H9 (cell line): ENCODE results near the gene KCNAB1. TPM values are rescaled to one million over a fixed set of nuclear protein-coding genes. Genes with fewer than 3 reads are reported as not detected.
"Not testable (repeated sequence)": the region's sequence is repeated elsewhere in the genome, so short reads cannot be mapped to it uniquely, and the experiment has no call there.

Experiments used
- DNase-seq: peaks from one replicate; pipeline ENCODE4 v3.0.0-alpha.2; 2017
- H2AFZ ChIP-seq: one replicate; pipeline ENCODE4 v1.6.1; 2013; ENCODE audit warnings: mild to moderate bottlenecking, low read length, control low read depth, moderate library complexity
- H2AK5ac ChIP-seq: 2 replicates; pipeline ENCODE4 v1.6.1; 2013; ENCODE audit warnings: low read length, control low read depth, mixed read lengths; ENCODE audit not compliant: insufficient read length
- H2BK120ac ChIP-seq: one replicate; pipeline ENCODE4 v1.6.1; 2013; ENCODE audit warnings: low read depth, mild to moderate bottlenecking, low read length, control low read depth, inconsistent platforms; ENCODE audit not compliant: poor library complexity, severe bottlenecking
- H2BK12ac ChIP-seq: 2 replicates; pipeline ENCODE4 v1.6.1; 2013; ENCODE audit warnings: low read length, control low read depth, mixed read lengths, low read depth; ENCODE audit not compliant: insufficient read length
- H2BK15ac ChIP-seq: 2 replicates; pipeline ENCODE4 v1.6.1; 2013; ENCODE audit warnings: low read depth, low read length, control low read depth
- H2BK20ac ChIP-seq: one replicate; pipeline ENCODE4 v1.6.1; 2013; ENCODE audit warnings: low read depth, mild to moderate bottlenecking, low read length, control low read depth, inconsistent platforms; ENCODE audit not compliant: poor library complexity, severe bottlenecking
- H2BK5ac ChIP-seq: 2 replicates; pipeline ENCODE4 v1.6.1; 2013; ENCODE audit warnings: low read length, control low read depth, mixed read lengths; ENCODE audit not compliant: insufficient read length
- H3K14ac ChIP-seq: 2 replicates; pipeline ENCODE4 v1.6.1; 2013; ENCODE audit warnings: low read length, control low read depth; ENCODE audit not compliant: insufficient read depth
- H3K18ac ChIP-seq: 2 replicates; pipeline ENCODE4 v1.6.1; 2013; ENCODE audit warnings: low read depth, mild to moderate bottlenecking, mixed read lengths, low read length, control low read depth; ENCODE audit not compliant: insufficient read length
- H3K23ac ChIP-seq: 2 replicates; pipeline ENCODE4 v1.6.1; 2013; ENCODE audit warnings: low read length, control low read depth, mixed read lengths, low read depth; ENCODE audit not compliant: insufficient read length
- H3K23me2 ChIP-seq: 2 replicates; pipeline ENCODE4 v1.6.1; 2013; ENCODE audit warnings: low read depth, mild to moderate bottlenecking, mixed read lengths, low read length, control low read depth; ENCODE audit not compliant: insufficient read length, poor library complexity, severe bottlenecking
- H3K27ac ChIP-seq: 2 replicates; pipeline ENCODE4 v1.5.1; 2013; ENCODE audit warnings: low read length, control low read depth, mixed read lengths, low read depth; ENCODE audit not compliant: insufficient read length
- H3K27me3 ChIP-seq: 2 replicates; pipeline ENCODE4 v1.6.1; 2013; ENCODE audit warnings: low read length, control low read depth, inconsistent platforms; ENCODE audit not compliant: insufficient read depth
- H3K4ac ChIP-seq: 2 replicates; pipeline ENCODE4 v1.6.1; 2013; ENCODE audit warnings: low read depth, mild to moderate bottlenecking, control low read depth, inconsistent platforms, low read length, moderate library complexity
- H3K4me1 ChIP-seq: 2 replicates; pipeline ENCODE4 v1.6.1; 2013; ENCODE audit warnings: low read length, control low read depth, inconsistent platforms; ENCODE audit not compliant: insufficient read depth
- H3K4me2 ChIP-seq: 2 replicates; pipeline ENCODE4 v1.6.1; 2013; ENCODE audit warnings: low read length, control low read depth, mixed read lengths; ENCODE audit not compliant: insufficient read length, insufficient read depth
- H3K56ac ChIP-seq: 2 replicates; pipeline ENCODE4 v1.6.1; 2013; ENCODE audit warnings: low read depth, mild to moderate bottlenecking, mixed read lengths, low read length, control low read depth; ENCODE audit not compliant: insufficient read length
- H3K79me1 ChIP-seq: 2 replicates; pipeline ENCODE4 v1.6.1; 2013; ENCODE audit warnings: low read depth, mild to moderate bottlenecking, moderate library complexity, low read length, control low read depth, inconsistent platforms; ENCODE audit not compliant: insufficient read depth, poor library complexity, severe bottlenecking
- H3K79me2 ChIP-seq: 2 replicates; pipeline ENCODE4 v1.6.1; 2013; ENCODE audit warnings: low read length, control low read depth, inconsistent platforms; ENCODE audit not compliant: insufficient read depth
- H3K9ac ChIP-seq: 2 replicates; pipeline ENCODE4 v1.6.1; 2013; ENCODE audit warnings: low read length, control low read depth, mixed read lengths; ENCODE audit not compliant: insufficient read length; ENCODE audit errors: extremely low read depth
- H3K9me3 ChIP-seq: one replicate; pipeline ENCODE4 v1.6.1; 2013; ENCODE audit warnings: low read depth, low read length, inconsistent platforms; ENCODE audit not compliant: control insufficient read depth
- H3T11ph ChIP-seq: one replicate; pipeline ENCODE4 v1.6.1; 2013; ENCODE audit warnings: mild to moderate bottlenecking, low read length, control low read depth, inconsistent platforms
- H4K20me1 ChIP-seq: one replicate; pipeline ENCODE4 v1.6.1; 2013; ENCODE audit not compliant: control insufficient read depth, insufficient read length, insufficient read depth
- H4K5ac ChIP-seq: 2 replicates; pipeline ENCODE4 v1.6.1; 2013; ENCODE audit warnings: low read depth, mild to moderate bottlenecking, mixed read lengths, low read length, control low read depth; ENCODE audit not compliant: insufficient read length
- H4K8ac ChIP-seq: replicated peaks from 2 replicates; pipeline ENCODE4 v1.6.1; 2013; ENCODE audit warnings: low read length, control low read depth, mixed read lengths, low read depth; ENCODE audit not compliant: insufficient read length
- H4K91ac ChIP-seq: 2 replicates; pipeline ENCODE4 v1.6.1; 2013; ENCODE audit warnings: low read depth, mild to moderate bottlenecking, moderate library complexity, mixed read lengths, low read length, control low read depth; ENCODE audit not compliant: insufficient read length
- H3K27ac Mint-ChIP-seq, 3 experiments: 2 replicates in 2 of 3; 3 replicates in 1 of 3; pipeline ENCODE4 v1.8.0; 2020 to 2021; ENCODE audit warnings: mixed read lengths in 3 of 3, mild to moderate bottlenecking in 1 of 3, moderate library complexity in 1 of 3
- H3K27me3 Mint-ChIP-seq: 2 replicates; pipeline ENCODE4 v1.8.0; 2021; ENCODE audit warnings: low read depth, mild to moderate bottlenecking, moderate library complexity, mixed read lengths
- H3K36me3 Mint-ChIP-seq, 3 experiments: 2 replicates in 2 of 3; 3 replicates in 1 of 3; pipeline ENCODE4 v1.8.0; 2020 to 2021; ENCODE audit warnings: low read depth in 3 of 3, mixed read lengths in 3 of 3; ENCODE audit not compliant: insufficient read depth in 1 of 3
- H3K4me1 Mint-ChIP-seq, 2 experiments: 2 replicates each; pipeline ENCODE4 v1.8.0; 2020; ENCODE audit warnings: mixed read lengths in 2 of 2
- H3K4me3 Mint-ChIP-seq, 2 experiments: 2 replicates in 1 of 2; 3 replicates in 1 of 2; pipeline ENCODE4 v1.8.0; 2020 to 2021; ENCODE audit warnings: mild to moderate bottlenecking in 2 of 2, mixed read lengths in 2 of 2, moderate library complexity in 1 of 2
- H3K9me3 Mint-ChIP-seq, 2 experiments: 2 replicates in 1 of 2; 3 replicates in 1 of 2; pipeline ENCODE4 v1.8.0; 2020; ENCODE audit warnings: mild to moderate bottlenecking in 2 of 2, mixed read lengths in 2 of 2, moderate library complexity in 1 of 2
- WGBS: extraction: QIAGEN DNeasy Blood & Tissue Kit; methylation state at CpG from one replicate; pipeline ENCODE4 v1.1.7; 2013; ENCODE audit warnings: missing lambda C conversion rate, low lambda C conversion rate, mixed read lengths; ENCODE audit not compliant: insufficient read length; ENCODE audit errors: extremely low coverage; 5-methylcytosine and 5-hydroxymethylcytosine counted together
- total RNA-seq: library from RNA; stranded (reverse); gene quantifications from 2 replicates; pipeline ENCODE4 v1.2.1, GENCODE V29; 2021
- TF ChIP-seq, protein P1 (sequence below): fragments of 200-600 bp; sonication (generic); conservative IDR thresholded peaks from 3 replicates; pipeline ENCODE4 v1.8.0; 2021; ENCODE audit warnings: antibody characterized with exemption, mild to moderate bottlenecking

KCNAB1 gene
- total RNA-seq, 1 experiment from 2014 or later: 3.7 TPM

DNA sequence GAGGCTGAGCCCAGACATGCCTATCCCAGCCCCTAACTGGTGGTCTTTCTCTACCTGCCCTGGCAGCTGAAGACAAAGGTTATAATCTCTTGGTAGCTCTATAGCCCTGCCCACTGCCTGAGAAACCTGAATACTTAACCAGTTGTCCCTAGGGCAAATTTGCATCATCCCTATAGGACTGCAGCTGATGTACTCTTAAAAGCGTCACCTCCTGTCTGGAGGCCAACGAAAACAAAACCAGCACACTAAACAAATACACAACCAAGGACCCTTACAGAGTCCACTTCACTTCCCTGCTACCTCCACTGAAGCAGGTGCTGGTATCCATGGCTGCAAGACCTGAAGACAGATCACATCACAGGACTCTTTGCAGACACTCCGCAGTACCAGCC is 98.0 kb downstream of the KCNAB1 start:
- no peaks in the 10 kb centered on the region for H3K27me3 ChIP-seq
- no peak overlapping the region for H2AFZ ChIP-seq
- H3K4me2 ChIP-seq: no peak overlapping the region
- H2BK12ac ChIP-seq: no peak overlapping the region
- no peak overlapping the region for H4K8ac ChIP-seq
- no peaks in the 10 kb centered on the region for H3K4me1 ChIP-seq
- no peak overlapping the region for H4K5ac ChIP-seq
- no peak overlapping the region for H2BK15ac ChIP-seq
- H3K9me3 ChIP-seq: no peaks in the 10 kb centered on the region
- Mint-ChIP-seq H3K9me3 (peaks cover 10 to 14% of the 10 kb centered on the region in 2 experiments; a peak in 4 of 5 replicates), H3K36me3 (peaks cover 0 to 15% (median 0%) of the 10 kb centered on the region in 3 experiments; a peak in 1 of 7 replicates), H3K27ac (peak overlapping the region in 1 of 3 experiments; percentile 50; a peak in 1 of 7 replicates), H3K4me3 (no peak overlapping the region), H3K27me3 (no peaks in the 10 kb centered on the region), H3K4me1 (peaks cover 10 to 11% of the 10 kb centered on the region in 2 experiments)
- H3K27ac ChIP-seq: no peak overlapping the region
- TF ChIP-seq, protein P1, sequence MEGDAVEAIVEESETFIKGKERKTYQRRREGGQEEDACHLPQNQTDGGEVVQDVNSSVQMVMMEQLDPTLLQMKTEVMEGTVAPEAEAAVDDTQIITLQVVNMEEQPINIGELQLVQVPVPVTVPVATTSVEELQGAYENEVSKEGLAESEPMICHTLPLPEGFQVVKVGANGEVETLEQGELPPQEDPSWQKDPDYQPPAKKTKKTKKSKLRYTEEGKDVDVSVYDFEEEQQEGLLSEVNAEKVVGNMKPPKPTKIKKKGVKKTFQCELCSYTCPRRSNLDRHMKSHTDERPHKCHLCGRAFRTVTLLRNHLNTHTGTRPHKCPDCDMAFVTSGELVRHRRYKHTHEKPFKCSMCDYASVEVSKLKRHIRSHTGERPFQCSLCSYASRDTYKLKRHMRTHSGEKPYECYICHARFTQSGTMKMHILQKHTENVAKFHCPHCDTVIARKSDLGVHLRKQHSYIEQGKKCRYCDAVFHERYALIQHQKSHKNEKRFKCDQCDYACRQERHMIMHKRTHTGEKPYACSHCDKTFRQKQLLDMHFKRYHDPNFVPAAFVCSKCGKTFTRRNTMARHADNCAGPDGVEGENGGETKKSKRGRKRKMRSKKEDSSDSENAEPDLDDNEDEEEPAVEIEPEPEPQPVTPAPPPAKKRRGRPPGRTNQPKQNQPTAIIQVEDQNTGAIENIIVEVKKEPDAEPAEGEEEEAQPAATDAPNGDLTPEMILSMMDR: no peak
- DNase-seq: no peak
- H3K56ac ChIP-seq: no peak overlapping the region
- no peak overlapping the region for H2BK20ac ChIP-seq
- no peak overlapping the region for H3K9ac ChIP-seq
- no CpG with 5 or more reads among the region's 3 CpGs for WGBS
- no peaks in the 10 kb centered on the region for H4K20me1 ChIP-seq
- H3K23me2 ChIP-seq: no peaks in the 10 kb centered on the region
- H3K18ac ChIP-seq: no peak overlapping the region
- H2BK5ac ChIP-seq: no peak overlapping the region
- H3K23ac ChIP-seq: no peak overlapping the region
- no peaks in the 10 kb centered on the region for H3K79me1 ChIP-seq
- no peak overlapping the region for H2BK120ac ChIP-seq
- H3T11ph ChIP-seq: no peak overlapping the region
- no peak overlapping the region for H2AK5ac ChIP-seq
- no peak overlapping the region for H3K4ac ChIP-seq
- no peak overlapping the region for H3K14ac ChIP-seq
- no peak overlapping the region for H4K91ac ChIP-seq
- H3K79me2 ChIP-seq: no peaks in the 10 kb centered on the region

DNA sequence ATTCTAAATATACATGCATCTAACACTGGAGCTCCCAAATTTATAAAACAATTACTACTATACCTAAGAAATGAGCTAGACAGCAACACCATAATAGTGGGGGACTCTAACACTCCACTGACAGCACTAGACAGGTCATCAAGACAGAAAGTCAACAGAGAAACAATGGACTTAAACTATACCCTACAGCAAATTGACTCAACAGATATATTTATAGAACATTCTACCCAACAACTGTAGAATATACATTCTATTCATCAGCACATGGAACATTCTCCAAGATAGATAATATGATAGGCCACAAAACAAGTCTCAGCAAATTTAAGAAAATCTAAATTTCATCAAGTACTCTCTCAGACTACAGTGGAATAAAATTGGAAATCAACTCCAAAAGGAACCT is 102.0 kb downstream of the KCNAB1 start:
- H3K9ac ChIP-seq, H3K79me1 ChIP-seq, H2AFZ ChIP-seq, H3K27me3 Mint-ChIP-seq, H2BK5ac ChIP-seq, H4K8ac ChIP-seq, H3K23me2 ChIP-seq, H3K23ac ChIP-seq, H3K4ac ChIP-seq, H3K9me3 ChIP-seq, H4K91ac ChIP-seq, H3K79me2 ChIP-seq, H4K5ac ChIP-seq, H2BK120ac ChIP-seq, H2BK15ac ChIP-seq, H3K4me3 Mint-ChIP-seq, DNase-seq, H3K56ac ChIP-seq, H3K18ac ChIP-seq, H2BK12ac ChIP-seq, H3K27ac ChIP-seq, H2BK20ac ChIP-seq, H3K27ac Mint-ChIP-seq, H3K4me1 ChIP-seq, H3K4me2 ChIP-seq, H2AK5ac ChIP-seq, H3T11ph ChIP-seq, H4K20me1 ChIP-seq, H3K27me3 ChIP-seq, H3K14ac ChIP-seq: not testable (repeated sequence)
- peaks cover 10 to 14% of the 10 kb centered on the region in 2 experiments; a peak in 4 of 5 replicates for H3K9me3 Mint-ChIP-seq
- peaks cover 10 to 11% of the 10 kb centered on the region in 2 experiments for H3K4me1 Mint-ChIP-seq
- peaks cover 0 to 15% (median 0%) of the 10 kb centered on the region in 3 experiments; a peak in 1 of 7 replicates for H3K36me3 Mint-ChIP-seq
